GM12864 (cell line): Measurements from ENCODE around the gene MGLL.

Experiments used
- DNase-seq: peaks from one replicate; pipeline ENCODE4 v3.0.0-alpha.2; 2011; ENCODE audit warnings: low read depth
- H3K4me3 ChIP-seq: 2 replicates; pipeline ENCODE4 v1.5.1; 2011; ENCODE audit warnings: mild to moderate bottlenecking, low read depth, low read length, control low read depth
- TF ChIP-seq, protein P1 (sequence below): IDR thresholded peaks from 2 replicates; pipeline ENCODE4 v1.5.1; 2011; ENCODE audit warnings: low read depth, mild to moderate bottlenecking, moderate library complexity, low read length, control low read depth, inconsistent platforms; ENCODE audit errors: missing control alignments

MGLL gene

DNA sequence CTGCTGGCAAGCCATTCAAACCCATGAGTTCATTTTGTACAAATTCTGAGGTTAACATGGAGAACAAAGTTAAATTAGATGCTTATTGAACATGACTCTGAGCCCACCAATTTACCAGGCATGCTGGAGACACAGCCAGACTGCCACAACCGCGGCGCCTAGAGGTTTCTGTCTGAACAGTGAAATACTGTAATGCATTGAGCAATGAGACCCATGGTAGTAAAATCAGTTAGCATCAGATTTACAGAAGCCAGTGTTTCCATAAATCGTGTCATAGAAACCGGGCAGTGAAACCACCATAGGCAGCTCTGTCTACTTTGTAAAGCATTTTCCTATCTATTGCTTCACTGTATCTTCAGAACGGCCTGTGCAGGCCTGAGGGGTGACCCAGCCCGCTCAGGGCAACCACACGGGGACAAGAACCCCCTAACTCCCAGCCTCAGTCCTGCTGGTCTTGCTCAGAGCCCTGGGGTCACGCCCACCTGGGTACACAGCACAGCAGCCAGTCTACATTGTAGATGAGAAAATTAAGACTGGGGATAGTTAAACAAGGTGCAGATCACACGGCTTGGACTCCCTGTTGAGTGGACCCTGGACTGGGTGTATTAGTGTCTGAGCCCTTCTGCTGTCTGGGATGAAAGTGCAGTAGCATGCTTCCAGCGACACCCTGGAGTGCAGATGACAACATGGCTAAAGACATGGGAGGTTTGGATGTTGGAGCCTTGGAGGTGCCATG is 44.2 kb downstream of the MGLL start:
- TF ChIP-seq, protein P1, sequence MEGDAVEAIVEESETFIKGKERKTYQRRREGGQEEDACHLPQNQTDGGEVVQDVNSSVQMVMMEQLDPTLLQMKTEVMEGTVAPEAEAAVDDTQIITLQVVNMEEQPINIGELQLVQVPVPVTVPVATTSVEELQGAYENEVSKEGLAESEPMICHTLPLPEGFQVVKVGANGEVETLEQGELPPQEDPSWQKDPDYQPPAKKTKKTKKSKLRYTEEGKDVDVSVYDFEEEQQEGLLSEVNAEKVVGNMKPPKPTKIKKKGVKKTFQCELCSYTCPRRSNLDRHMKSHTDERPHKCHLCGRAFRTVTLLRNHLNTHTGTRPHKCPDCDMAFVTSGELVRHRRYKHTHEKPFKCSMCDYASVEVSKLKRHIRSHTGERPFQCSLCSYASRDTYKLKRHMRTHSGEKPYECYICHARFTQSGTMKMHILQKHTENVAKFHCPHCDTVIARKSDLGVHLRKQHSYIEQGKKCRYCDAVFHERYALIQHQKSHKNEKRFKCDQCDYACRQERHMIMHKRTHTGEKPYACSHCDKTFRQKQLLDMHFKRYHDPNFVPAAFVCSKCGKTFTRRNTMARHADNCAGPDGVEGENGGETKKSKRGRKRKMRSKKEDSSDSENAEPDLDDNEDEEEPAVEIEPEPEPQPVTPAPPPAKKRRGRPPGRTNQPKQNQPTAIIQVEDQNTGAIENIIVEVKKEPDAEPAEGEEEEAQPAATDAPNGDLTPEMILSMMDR: no peak
- no peak for DNase-seq
- no peak overlapping the region for H3K4me3 ChIP-seq

GRCh38 chr3:127777332-127777731 is 45.0 kb downstream of the MGLL start:
- TF ChIP-seq, protein P1: no peak
- no peak for DNase-seq
- H3K4me3 ChIP-seq: no peak overlapping the region

- H3K4me3 ChIP-seq: no peak overlapping the region
- no peak for DNase-seq
- TF ChIP-seq, protein P1: no peak
These were observed 46.0 kb downstream of the MGLL start for GRCh38 chr3:127776347-127776746.

DNA sequence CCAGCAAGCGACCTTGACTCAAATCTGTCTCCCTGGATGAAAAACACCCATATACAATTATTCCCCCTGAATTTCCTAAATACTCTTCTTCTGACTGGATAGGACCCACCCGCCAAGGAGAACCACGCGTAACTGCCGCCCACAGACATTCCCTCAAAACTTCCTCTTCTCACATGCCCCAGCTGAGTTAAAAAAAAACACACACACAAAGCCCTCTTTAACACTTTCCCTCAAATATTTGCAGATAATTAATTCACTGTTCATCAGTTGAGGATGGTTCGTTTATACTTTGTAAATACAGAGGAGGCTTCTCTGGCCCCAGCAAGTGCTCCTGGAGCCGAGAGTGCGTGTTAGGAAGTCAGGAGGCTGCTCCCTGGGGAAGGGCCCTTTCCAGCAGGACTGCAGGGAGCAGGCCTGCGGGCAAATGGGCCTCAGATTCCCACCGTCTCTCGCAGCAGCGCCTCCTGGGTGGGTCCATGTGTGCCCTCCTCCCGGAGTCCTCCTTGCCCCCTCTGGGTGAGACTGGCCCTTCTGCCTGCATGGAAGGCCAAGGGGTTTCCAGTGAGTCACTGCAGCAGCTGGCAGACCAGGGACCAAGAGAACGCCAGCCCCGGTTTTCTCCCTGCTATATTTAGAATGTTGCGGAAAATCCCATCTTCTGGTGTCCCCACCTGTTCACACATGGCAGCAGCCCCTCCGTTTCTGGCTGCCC is 46.8 kb downstream of the MGLL start:
- TF ChIP-seq, protein P1: no peak
- H3K4me3 ChIP-seq: peak overlapping the region; percentile 14
- no peak for DNase-seq

- no peak for DNase-seq
- TF ChIP-seq, protein P1: no peak
- no peak overlapping the region for H3K4me3 ChIP-seq
These were observed 47.7 kb downstream of the MGLL start for GRCh38 chr3:127774647-127775046.

GRCh38 chr3:127773752-127774395 is 48.4 kb downstream of the MGLL start:
- no peak overlapping the region for H3K4me3 ChIP-seq
- no peak for DNase-seq
- TF ChIP-seq, protein P1: no peak
